T-helper 9 cell (primary cell): ENCODE measurements around the gene SRPX.

Experiments
- DNase-seq: peaks from one replicate; pipeline ENCODE4 v3.0.0-alpha.2; 2020

SRPX gene

DNA sequence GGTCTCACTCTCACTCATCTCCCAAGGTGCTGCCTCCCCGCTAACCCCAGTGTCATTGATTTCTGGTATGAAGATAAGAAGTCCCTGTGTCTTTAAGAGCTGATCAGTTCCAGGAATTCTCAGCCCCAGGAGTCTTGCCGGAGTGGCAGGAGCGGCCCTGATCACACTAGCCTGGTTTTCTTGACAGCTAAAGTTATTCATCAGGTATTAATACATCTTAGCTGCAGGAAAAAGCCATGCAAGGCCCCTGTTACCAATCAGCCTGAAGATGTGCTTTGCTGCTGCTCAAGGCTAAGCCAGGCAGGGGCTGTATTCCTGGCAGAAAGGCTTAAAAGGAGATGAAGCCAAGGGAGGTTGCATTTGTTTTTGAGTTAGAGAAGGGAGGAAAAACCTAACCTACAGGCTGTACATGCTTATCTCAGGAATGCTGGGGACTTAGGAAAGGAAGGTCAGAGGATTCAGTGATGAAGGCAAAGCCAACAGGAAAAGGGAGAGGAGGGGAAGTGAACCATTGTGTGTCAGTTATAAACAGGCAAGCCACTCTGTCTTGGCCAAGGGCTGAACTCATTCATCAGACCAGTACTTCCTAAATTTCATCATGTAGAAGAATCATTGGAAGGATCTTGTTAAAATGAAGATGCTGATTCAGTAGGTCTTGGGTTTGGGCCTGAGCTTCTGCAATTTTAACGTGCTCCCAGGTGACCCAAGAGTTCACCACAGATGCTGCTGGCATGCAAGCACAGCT lies 8.6 kb downstream of the SRPX start:
- DNase-seq = no peak

DNA sequence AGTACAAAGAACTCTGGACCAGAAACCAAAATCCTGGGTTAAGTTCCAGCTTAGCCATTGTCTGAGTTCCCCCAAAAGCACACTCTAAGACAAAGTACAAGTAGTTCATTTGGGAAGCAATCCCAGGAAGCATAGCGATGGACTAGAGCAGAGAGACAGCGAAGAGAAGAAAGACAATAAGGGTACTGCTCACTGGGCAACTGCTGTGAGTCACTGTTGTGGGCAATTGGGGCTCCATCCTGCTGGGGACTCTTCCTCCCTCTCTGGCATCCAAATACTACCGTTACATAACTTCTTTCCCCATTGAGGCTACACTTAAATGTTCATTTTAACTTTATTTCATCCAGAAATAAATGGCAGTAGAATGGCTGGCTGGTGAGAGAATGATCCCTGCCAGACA lies 14.1 kb downstream of the SRPX start:
- no peak for DNase-seq

DNA sequence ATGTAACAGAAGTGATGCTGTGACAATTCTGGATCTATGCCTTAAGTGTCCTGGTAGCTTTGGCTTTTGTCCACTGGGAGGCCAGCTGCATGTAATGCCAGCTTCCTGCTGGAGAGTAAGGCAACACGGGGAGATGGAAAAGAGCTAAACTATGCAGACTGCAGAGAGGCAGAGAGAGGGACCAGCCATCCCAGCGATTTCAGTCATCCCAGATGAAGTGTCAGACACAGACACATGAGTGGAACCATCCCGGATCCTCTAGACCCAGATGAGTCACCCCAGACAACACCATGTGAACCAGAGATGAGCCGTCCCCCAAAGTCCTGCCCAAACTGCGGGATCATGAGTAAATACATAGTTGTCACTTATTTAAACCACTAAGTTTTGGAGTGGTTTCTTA lies 14.6 kb downstream of the SRPX start:
- DNase-seq = no peak

DNA sequence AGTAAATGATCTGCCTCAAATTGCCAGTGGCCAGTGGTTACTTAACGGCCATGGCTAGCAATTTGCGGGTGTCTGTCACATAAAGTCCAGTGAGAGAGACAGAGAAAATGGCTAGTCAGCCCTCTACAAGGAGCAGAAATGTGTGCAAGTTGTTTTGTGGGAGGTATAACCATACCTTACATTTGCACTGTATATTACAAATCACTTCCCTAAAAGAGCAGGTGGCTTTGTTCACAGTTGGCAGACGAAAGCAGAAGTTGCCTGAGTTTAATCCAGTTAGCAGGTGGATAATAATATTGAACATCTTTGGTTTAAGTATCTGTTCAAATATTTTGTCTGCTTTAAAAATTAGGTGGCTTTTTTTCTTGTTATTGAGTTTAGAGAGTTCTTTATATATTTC lies 15.6 kb downstream of the SRPX start:
- DNase-seq = no peak

DNA sequence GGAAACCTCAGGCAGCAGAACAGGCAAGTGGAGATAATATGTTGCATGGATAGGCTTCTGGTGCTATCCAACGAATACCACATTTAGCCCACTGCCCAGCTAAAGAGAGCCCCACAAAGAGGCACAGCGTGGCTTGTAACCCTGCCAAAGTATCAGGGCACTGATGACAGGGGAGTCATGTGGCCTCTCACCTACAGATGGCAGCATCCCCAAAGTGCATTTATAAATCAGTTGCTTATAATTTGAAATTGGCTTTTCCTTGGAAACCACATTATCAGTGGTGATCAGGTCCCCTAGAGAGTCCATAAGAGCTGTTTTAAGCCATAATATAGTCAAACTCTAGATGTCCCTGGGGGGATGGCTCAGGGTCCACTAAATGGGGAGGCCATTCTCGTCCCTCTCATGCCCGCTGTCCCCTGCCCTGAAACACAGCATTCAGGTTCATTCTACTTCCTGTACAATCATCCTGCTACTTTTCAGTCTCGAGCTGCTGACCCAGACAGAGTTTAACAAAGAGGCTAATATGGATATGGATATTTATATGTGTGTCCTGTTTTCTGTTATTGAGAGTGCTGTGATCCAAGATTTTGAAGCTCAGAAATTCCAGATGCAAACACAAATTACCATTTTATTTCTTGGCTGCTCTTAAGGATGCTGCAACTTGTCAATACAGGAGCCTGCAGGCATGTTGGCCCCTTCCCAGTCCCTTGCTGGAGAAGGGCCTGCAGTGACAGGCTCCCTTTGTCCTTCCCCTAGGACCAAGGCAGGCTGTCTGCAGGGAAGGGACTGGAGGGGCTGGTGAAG lies 28.5 kb downstream of the SRPX start:
- no peak for DNase-seq

DNA sequence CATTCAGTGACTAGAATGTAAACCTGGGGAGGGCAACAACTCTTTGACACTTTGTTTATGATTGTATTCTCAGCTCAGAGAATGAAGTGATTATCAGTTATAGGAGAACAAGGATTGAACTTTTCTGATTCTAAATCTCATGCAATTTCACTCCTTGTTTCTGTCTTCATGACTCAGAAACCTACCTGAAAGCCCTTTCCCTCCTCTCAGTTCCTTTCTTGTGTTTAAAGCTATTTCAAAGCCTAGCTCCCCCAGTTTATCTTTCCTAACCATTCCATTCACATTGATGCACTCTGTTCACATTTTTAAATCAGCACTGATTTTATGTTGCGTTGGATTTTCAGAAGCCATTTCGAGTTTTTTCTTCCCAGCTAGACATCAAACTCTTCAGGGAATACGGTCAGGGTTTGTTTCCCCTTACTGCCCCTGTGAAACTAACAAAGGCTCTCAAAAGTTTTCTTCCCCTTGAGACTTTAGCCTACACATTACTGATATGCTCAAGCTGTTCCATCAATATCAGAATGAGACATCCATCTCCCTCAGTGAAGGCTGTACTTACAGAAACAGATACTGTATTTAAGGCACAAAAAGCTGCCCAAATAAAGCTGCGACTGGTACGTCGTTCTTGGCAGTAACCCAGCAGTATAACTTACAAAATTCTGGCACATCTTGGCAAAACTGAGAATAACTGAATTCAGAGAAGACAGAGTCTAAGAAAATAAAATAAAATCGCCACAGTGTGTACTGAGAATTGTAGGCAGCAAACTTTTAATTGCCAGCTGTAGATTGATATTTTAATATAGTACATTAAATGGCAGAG lies 31.0 kb downstream of the SRPX start:
- DNase-seq = no peak

DNA sequence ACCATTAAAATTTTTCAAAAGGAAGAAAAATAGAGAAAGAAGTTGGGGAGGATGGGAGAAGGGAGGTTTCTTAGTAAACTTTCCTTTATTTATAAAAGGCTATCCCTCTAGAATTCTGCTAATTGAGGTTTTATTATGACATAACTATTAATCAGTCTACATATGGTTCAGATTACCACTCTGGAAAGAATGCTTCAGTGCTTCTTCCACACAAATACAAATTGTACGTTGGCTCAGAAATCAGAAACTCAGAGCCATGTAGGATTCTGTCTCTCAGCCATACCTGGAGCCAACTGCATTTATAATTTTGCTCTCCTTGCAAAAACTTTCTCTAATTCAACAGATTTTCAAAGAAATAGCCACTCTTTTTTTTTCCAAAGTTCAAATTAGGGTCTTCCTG lies 37.1 kb downstream of the SRPX start:
- no peak for DNase-seq

DNA sequence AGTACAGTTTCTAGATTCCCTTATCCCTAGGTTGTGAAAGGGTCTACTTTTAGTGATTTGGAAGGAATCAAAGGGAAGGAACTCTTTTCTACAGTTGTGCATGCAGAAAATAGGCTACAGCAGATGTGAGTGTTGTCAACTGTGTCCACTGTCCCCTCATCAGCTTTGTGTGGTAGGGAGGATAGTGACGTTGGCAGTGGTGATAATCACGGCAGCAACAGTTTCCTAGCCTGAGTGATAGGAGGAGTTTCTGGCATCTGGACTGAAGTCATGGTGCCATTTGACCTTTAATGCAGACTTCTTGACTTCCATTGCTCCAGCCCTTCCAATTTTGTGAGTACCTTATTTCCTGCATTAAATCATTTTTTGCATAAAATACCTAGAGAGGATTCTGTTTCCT lies 39.3 kb downstream of the SRPX start:
- no peak for DNase-seq

DNA sequence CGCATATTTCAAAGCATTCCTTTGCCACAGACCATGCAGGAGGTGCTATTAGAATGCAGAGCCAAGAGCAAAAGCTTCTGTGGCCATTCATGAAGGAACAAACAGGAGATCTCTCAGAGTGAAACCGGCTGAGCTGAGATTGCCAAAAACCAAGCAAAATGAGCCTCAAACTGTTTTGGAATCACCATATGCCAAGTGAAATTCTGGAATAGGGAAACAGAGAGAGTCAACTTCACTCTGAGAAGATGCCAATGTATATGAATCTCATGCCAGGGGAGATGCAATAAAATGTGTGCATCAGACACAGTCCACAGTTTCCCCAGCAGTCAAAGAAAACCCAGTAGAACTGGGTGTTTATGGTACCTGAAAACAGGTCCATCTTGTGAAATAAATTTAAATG lies 42.3 kb downstream of the SRPX start:
- no peak for DNase-seq

DNA sequence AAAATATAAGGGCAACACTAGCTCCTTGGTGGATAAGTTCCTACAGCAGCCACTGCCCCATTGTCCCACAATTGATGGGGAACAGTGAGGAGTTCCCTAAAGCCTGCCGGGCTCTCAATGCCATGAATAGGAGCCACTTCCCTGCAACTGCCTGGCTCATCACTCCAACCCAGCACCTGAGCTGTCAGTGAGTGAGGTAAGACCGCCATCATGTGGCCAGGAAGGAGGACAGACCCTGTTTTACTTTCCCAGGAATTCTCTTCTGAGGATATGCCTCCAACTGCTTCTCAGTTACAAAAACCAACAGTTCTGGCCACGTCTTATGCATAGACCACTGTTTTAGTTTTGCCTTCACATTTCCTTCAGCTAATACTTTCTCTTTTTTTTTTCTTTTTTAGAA lies 45.5 kb downstream of the SRPX start:
- DNase-seq = no peak

DNA sequence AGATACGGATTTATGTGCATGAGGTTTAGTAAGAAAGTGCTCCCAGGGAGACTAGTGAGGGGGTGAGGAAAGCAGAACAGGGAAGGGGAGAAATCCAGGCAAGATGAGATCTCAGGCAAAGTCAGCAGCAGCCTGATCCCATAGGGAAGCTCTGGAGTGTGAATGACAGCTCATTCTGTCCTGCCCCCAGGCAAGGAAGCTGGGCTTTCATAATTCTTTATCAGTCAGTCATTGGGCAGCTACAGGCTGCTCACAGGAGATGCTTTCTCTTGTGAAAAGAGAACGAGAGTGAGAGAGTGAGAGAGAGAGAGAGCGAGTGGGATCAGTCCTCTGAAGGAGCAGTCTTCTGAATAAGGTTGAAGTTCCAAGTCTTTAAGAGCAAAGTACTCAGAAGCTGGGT lies 48.1 kb downstream of the SRPX start:
- DNase-seq = no peak

DNA sequence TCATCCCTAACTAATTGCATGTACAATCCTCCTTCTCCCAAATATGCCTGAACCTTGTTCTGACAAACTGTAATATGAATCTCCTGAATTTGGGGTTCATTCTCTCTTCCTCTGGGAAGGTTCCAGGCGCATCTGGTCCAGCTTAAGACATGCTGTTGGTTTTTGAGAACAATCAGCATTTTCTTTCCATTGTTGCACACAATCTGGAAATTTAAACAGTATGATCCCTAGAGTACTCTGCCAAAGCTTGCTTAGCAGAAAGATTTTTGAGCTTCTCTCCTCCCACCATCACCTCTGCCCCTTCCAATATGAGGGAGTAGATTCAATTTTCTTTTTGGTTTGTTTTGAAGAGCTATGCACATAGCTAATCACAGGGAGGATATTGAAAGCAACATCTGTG lies 50.1 kb downstream of the SRPX start:
- no peak for DNase-seq

DNA sequence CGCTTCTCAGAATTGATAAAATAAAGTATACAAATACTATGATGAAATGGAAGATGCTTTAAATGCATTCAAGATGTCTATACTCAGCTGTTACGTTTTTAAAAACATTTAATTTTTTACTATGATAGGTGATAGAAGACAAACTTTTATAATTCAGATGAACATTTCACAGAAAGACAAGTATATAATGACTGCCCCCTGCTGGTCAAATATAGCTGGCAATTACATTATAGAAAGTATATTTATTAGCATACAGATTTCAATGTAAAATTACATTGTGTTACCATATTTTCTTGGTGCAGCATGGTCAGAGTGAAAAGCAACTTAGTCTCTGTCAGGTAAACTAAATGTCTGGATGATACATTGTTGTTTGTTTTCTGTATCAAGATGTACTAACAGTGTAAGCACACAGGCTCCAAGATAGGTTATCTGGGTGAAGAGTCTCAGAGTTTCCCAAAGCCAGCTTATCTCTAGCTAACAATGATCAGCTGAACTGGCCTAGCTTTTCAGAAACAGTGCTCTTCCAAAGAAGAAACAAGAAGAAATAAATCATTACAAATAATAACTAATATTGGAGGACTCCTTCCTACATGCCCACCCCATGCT lies 54.1 kb downstream of the SRPX start:
- DNase-seq = peak; percentile 1

DNA sequence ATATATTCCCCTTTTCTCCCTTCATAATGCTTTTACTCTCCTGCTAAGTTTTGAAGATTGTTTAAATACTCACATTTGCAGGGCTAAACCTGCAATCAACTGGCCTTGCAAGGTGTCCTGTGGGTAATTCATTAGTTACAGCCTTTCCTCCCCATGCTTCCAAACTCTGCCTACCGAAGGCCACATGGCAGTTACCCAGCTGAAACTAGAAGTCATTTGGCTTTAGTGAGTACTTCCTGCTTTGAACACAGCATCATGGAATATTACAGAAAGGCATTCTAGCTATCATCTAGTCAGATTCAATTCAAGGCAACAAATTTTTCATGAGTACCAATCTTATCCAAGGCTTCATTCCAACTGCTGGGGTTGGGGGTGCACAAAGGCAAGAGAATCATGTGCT lies 55.6 kb downstream of the SRPX start:
- DNase-seq = no peak

DNA sequence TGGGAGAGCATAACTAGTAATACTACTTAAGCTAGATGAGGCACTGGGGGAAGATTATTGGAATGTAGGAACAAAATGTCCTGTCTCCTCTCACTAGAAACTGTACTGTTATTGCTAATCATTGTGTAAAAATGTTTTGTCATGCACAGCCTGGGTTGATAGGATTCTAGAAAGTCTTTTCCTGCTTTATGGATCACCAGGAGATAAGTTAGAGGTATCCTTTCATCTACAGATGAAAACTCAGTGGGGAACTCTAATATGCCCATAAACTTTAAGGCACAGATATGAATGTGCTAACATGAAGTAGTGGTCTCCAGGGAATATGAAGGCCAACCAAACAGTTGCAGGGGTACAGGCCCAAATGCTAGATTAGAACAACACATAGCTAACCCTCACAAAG lies 57.5 kb downstream of the SRPX start:
- DNase-seq = no peak

DNA sequence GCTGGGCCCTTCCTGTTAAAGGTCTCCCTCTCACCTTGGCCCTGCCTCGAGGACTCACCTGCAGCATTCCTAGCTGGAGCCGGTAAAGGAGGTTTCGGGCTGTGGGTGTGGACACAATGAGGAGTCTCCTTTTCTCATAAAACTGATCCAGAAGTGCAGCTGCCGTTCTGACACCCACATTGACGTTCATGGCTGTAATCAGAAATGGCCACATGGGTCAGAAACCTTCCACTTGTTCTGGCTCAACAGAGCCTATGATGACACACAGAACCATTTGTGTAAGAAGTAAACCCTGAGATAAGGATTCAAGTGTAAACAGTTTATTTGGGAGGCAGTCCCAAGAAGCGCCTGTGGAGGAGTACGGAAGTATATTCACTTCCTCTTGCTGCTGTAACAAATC lies 63.8 kb downstream of the SRPX start:
- DNase-seq = no peak

DNA sequence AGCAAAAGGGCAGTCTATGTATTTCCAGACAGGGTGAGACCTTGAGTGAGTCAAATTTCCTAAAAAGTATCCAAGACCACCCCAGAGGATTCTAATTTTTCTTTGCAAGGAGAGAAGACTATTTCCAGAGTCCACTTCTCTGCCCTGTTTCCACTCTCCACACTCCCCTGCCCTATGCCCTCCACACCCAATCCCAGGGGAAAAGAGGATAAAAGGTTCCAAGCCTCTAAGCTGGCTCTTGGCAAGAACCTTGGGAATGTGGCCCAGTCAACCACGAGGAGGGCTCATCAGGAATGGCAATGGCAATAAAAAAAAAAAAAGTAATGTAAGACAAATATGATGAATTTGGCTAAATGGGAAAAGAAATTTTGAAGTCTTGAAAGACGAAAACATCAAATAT lies 65.9 kb downstream of the SRPX start:
- no peak for DNase-seq

DNA sequence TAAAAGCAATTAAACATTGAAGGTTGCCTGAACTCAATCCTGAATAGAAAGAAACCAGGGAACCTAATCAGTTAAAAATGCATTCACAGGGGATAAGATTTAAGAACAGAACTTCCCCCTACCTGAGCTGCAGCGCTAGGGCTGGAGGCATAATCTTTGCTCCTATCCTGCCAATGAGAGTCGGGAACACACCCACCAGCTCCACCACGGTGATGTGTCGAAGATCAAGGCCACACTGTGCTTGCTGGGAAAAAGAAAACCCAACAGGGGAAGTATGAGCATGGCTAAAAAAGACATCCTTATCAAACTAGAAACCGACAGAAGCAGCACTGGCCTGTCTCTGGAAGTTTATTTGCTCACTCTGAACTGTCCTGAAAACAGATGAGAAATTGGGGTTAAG lies 66.3 kb downstream of the SRPX start:
- no peak for DNase-seq

DNA sequence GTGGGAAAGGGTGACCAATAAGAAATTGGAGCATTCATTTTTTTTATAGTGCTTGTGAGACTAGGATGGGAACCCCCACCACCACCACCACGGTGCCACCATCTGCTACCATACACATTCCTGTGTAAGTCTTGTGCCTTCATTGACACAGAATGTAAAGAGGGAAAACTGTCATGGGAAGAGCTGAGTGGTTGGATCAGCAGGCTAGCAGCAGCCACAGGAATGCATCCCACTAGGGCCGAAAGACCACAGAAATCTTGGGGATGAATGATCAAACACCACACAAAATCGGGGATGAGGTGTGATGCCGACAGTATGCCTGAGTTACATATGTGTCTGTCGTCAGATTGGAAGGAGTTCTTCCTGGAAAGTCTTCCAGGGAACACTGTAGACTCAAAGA lies 69.2 kb downstream of the SRPX start:
- no peak for DNase-seq

DNA sequence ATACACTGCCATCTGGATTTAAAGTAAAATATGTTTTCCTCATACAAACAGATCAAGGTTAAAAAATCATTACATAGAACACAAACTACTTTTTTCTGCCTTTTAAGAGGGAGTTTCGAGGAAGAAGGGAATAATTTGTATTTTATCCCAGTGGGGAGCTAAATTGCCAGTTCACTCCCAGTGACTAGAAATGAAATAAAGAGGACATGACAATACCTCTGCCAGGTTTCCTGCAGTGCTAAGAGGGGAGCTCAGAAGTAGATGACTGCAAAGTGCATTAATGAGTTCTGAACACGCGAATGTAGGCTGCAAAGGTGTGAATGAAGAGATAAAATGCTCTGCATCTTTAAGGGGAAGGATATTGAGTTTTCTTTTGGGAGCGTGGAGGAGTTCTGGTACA lies 69.7 kb downstream of the SRPX start:
- no peak for DNase-seq

DNA sequence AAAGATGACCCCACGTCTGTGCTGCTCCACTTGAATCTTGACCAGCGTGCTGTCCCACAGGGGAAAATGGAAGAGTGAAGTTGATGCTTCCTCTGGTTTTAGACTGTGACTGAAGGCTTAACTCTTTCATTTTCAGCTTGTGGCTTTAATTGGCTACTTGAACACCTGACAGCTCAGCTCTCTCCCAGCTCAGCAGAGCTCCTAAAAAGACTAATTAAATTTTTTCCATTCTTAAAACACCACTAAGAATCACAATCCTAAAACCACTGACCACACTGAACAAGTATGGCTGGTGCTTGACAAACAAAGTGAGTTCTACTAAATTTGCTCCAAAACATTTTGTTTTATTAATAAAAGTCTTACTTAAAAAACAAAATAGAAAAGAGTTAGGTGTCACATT lies 71.7 kb downstream of the SRPX start:
- DNase-seq = no peak

DNA sequence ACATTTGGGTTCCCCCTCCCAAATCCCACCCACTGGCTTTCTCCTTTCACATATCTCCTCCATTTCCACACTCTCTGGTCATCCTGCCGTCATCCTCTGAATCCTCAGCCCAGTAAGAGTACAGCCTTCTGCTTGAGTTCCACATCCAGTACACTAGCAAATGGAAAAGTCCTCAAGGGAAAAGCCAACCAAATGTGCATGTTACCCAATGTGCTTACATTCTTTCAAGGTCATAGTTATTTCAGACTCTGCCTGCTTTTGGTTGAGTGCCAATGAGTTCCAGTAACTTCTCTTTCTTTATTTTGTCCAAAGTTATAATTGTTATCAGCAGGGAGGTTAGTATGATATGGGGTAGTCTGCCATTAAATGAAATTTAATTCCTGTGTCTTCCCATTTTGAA lies 78.1 kb downstream of the SRPX start:
- no peak for DNase-seq

DNA sequence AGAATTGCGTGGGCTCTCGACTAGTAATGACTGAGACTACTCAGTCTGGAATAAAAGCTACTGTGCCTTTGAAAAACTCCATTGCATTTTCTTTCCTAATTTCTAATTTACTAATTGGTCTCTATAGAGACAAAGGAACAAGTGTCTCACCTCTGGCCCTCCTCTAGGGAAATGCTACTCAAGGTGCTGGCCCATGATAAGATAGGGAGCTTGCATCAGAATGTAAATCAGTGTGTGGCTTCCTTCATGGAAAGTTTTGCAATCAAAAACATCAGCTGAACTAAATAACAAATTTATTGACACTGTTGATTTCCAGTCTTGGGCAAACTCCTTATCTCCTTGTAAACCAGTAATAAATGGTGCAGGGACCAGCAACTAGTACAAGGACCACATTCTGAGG lies 81.8 kb downstream of the SRPX start:
- no peak for DNase-seq
